CD4-positive, alpha-beta memory T cell (primary cell): ENCODE results near the gene SOD2. TPM values are rescaled to one million over a fixed set of nuclear protein-coding genes. Genes with fewer than 3 reads are reported as not detected.
A peak's percentile ranks its signal among the peaks of the same experiment; 100 is the strongest.

Experiments used
- CTCF ChIA-PET: fragments of 350-600 bp; sonication (Branson Sonifier 250); formaldehyde crosslinking; loops from one replicate; lab custom pipeline; 2021; ENCODE audit warnings: inconsistent platforms; ENCODE audit not compliant: partially characterized antibody; lab: Charles Lee
- POLR2A ChIA-PET: fragments of 350-600 bp; sonication (Branson Sonifier 250); formaldehyde crosslinking; loops from one replicate; lab custom pipeline; 2021; ENCODE audit not compliant: partially characterized antibody; lab: Charles Lee
- DNase-seq, 5 donors: peaks; one replicate each; pipeline versions ENCODE4 v3.0.0 to v3.0.0-alpha.2; 2020 to 2022; ENCODE audit warnings: mixed read lengths in 1 of 5
- H3K27ac ChIP-seq: one replicate; pipeline ENCODE4 v1.7.0; 2013; ENCODE audit warnings: low read depth, low read length
- H3K27me3 ChIP-seq: 2 replicates; pipeline ENCODE4 v1.7.0; 2013; ENCODE audit warnings: mild to moderate bottlenecking, low read length, moderate library complexity; ENCODE audit not compliant: insufficient read depth
- H3K36me3 ChIP-seq: 2 replicates; pipeline ENCODE4 v1.7.0; 2013; ENCODE audit warnings: mild to moderate bottlenecking, low read length, moderate library complexity; ENCODE audit not compliant: insufficient read depth
- H3K4me1 ChIP-seq: 2 replicates; pipeline ENCODE4 v1.7.0; 2013; ENCODE audit warnings: mild to moderate bottlenecking, low read length, moderate library complexity; ENCODE audit not compliant: insufficient read depth
- H3K4me3 ChIP-seq, 2 donors: one replicate each; pipeline ENCODE4 v1.7.0; 2013; ENCODE audit warnings: low read length in 2 of 2, mild to moderate bottlenecking in 1 of 2
- H3K9me3 ChIP-seq, 2 donors: one replicate each; pipeline ENCODE4 v1.7.0; 2013; ENCODE audit warnings: low read length in 2 of 2, control low read depth in 1 of 2; ENCODE audit not compliant: control insufficient read depth in 1 of 2
- H3K27ac Mint-ChIP-seq, 7 donors: one replicate each; pipeline ENCODE4 v1.8.0; 2020 to 2021; ENCODE audit warnings: mixed read lengths in 7 of 7, mild to moderate bottlenecking in 6 of 7, inconsistent platforms in 3 of 7, moderate library complexity in 3 of 7
- H3K27me3 Mint-ChIP-seq, 2 donors: one replicate each; pipeline ENCODE4 v1.8.0; 2020 to 2021; ENCODE audit warnings: mixed read lengths in 2 of 2
- H3K36me3 Mint-ChIP-seq, 2 donors: one replicate each; pipeline ENCODE4 v1.8.0; 2020 to 2021; ENCODE audit warnings: mixed read lengths in 2 of 2, inconsistent platforms in 1 of 2, mild to moderate bottlenecking in 1 of 2
- H3K4me1 Mint-ChIP-seq, 4 donors: one replicate each; pipeline ENCODE4 v1.8.0; 2020 to 2021; ENCODE audit warnings: mixed read lengths in 4 of 4, mild to moderate bottlenecking in 1 of 4
- H3K4me3 Mint-ChIP-seq, 8 donors: one replicate each; pipeline ENCODE4 v1.8.0; 2020 to 2021; ENCODE audit warnings: mixed read lengths in 8 of 8, mild to moderate bottlenecking in 7 of 8, moderate library complexity in 6 of 8, inconsistent platforms in 3 of 8
- H3K9me3 Mint-ChIP-seq, 8 donors: one replicate each; pipeline ENCODE4 v1.8.0; 2020 to 2021; ENCODE audit warnings: mixed read lengths in 8 of 8, mild to moderate bottlenecking in 5 of 8, inconsistent platforms in 3 of 8, moderate library complexity in 1 of 8
- intact Hi-C: fragments of 100-400 bp; cut with micrococcal nuclease; formaldehyde crosslinking; loops from one replicate; pipeline ENCODE4 v1.15.1; 2023
- polyA plus RNA-seq, 2 donors: library from polyadenylated mRNA; unstranded; fragments of 300-500 nt; fragmentation: Illumina TruSeq; gene quantifications; one replicate each; pipeline ENCODE4 v1.2.3, GENCODE V29; 2021
- total RNA-seq, 2 experiments: library from RNA; stranded (reverse); gene quantifications; one replicate each; pipeline ENCODE4 v1.2.3, GENCODE V29; 2021

Gene SOD2
- total and polyA plus RNA-seq, 4 experiments from 2014 or later, result 121 to 161 (median 130) TPM

DNA sequence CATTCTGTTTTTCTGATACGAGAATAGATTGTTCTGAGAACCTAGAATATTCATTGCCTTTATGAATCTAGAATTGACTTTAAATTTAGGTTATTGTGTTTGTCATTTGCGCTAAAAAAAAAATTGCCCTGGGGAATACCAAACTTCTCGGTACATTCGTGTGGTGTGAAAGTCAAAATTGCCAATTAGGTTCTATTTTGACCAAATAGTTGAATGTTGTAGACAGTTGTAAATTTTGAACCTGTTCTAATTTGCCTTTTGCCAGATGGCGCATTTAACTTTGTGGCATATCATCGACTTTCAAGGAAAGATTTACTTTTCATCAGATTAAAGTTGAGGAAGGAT lies 37.3 kb upstream of the SOD2 start:
- peak overlapping the region in 7 of 8 donors; percentile 51 to 93 (median 59) for H3K4me3 Mint-ChIP-seq
- intact Hi-C loops, result no loop called here
- peaks cover 78% of the 10 kb centered on the region for H3K4me1 ChIP-seq
- no peak for DNase-seq
- POLR2A ChIA-PET, result interaction anchor here (0.6 to 8.3 kb wide), 4 partner anchors 30 to 59 kb away, joined by 3 to 240 read pairs (median 142); partner anchors contain the start of genes ACAT2, MRPL18, SOD2 and TCP1
- H3K27ac Mint-ChIP-seq, result peak overlapping the region in 2 of 7 donors; percentile 48 to 99
- no peak overlapping the region for H3K4me3 ChIP-seq
- H3K9me3 ChIP-seq, result no peaks in the 10 kb centered on the region
- peaks cover 3 to 31% of the 10 kb centered on the region in 2 donors for H3K36me3 Mint-ChIP-seq
- peaks cover 0 to 8% (median 0%) of the 10 kb centered on the region in 8 donors for H3K9me3 Mint-ChIP-seq
- peak overlapping the region; percentile 25 for H3K27ac ChIP-seq
- CTCF ChIA-PET, result interaction anchor here (0.7 to 2.5 kb wide), 4 partner anchors 10 to 133 kb away, joined by 3 to 13 read pairs (median 4); no protein-coding TSS in a partner anchor
- peaks cover 32 to 86% (median 62%) of the 10 kb centered on the region in 4 donors for H3K4me1 Mint-ChIP-seq
- no peaks in the 10 kb centered on the region for H3K27me3 ChIP-seq
- peaks cover 6% of the 10 kb centered on the region for H3K36me3 ChIP-seq
- no peaks in the 10 kb centered on the region for H3K27me3 Mint-ChIP-seq

DNA sequence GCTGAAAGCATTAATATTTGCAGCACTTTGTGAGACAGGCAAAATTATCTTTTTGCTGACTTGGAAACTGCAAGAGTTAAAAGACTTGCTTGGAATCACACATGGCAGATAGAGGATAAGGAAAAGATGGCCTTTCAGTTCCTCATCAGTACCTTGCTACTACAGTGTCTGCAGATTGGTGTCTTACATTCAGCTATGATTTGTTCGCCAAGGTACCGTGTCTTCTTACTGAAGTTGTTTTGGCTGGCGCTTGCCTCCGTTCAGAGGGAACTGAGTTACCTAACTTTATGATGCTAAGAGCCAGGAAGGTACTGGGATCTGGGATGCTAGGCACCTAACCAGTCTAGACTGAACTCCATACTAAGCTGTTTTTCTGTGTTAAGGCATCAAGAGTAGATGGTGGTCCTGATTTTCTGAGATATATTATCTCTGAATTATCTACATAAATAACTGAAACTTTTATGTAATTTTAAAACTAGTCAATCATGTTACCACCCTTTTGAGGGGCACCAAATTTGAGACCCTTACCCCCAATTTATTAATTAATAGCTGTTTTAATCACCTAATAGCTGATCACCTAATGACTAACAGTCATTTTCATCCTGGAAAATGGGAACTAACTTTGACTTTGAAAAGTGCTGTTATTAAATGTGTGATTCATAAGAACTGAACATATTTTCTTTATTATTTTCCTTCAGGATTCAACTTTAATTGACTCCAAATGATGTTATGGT lies 36.7 kb upstream of the SOD2 start:
- peaks cover 78% of the 10 kb centered on the region for H3K4me1 ChIP-seq
- peak overlapping the region; percentile 91 to 95 (median 92) for H3K4me3 Mint-ChIP-seq
- peaks cover 3 to 31% of the 10 kb centered on the region in 2 donors for H3K36me3 Mint-ChIP-seq
- peak overlapping the region in 6 of 7 donors; percentile 72 to 99 (median 88) for H3K27ac Mint-ChIP-seq
- no peak for DNase-seq
- peak overlapping the region in 1 of 2 donors; percentile 2 for H3K4me3 ChIP-seq
- peaks cover 32 to 84% (median 60%) of the 10 kb centered on the region in 4 donors for H3K4me1 Mint-ChIP-seq
- intact Hi-C loops, result no loop called here
- peaks cover 6% of the 10 kb centered on the region for H3K36me3 ChIP-seq
- H3K27me3 Mint-ChIP-seq, result no peaks in the 10 kb centered on the region
- CTCF ChIA-PET, result interaction anchor here (1.4 to 2.5 kb wide), 3 partner anchors 9 to 134 kb away, joined by 4 to 13 read pairs (median 4); no protein-coding TSS in a partner anchor
- peak overlapping the region; percentile 25 for H3K27ac ChIP-seq
- no peaks in the 10 kb centered on the region for H3K9me3 ChIP-seq
- H3K27me3 ChIP-seq, result no peaks in the 10 kb centered on the region
- peaks cover 0 to 8% (median 0%) of the 10 kb centered on the region in 8 donors for H3K9me3 Mint-ChIP-seq
- POLR2A ChIA-PET, result interaction anchor here (0.6 to 8.3 kb wide), 4 partner anchors 30 to 59 kb away, joined by 3 to 240 read pairs (median 142); partner anchors contain the start of genes ACAT2, MRPL18, SOD2 and TCP1

DNA sequence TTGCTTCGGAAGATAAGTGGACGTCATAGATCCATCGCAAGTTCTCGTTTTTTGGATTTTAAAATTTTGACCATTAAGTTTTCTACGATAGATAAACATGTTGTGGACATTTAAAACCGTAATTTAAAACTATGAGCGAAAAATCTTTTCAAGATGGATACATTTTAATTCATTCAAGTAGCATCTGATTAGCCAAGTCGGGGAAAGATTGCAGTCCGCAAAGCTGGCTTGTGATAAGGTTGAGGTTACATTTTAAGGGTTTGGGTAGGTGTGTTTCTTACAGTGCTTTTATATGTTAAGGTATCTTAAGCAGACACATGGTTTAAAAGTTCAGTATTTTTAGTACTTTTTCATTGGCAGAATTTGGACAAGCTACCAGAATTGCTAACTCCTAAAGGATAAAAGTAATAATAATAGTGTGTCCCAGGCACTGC lies 35.5 kb upstream of the SOD2 start:
- Mint-ChIP-seq H3K9me3 (peaks cover 0 to 8% (median 0%) of the 10 kb centered on the region in 8 donors), H3K36me3 (peaks cover 3 to 31% of the 10 kb centered on the region in 2 donors), H3K4me1 (peaks cover 34 to 73% (median 55%) of the 10 kb centered on the region in 4 donors), H3K27ac (peak overlapping the region; percentile 74 to 99 (median 95)), H3K27me3 (no peaks in the 10 kb centered on the region), H3K4me3 (peak overlapping the region; percentile 91 to 95 (median 92))
- ChIA-PET POLR2A (interaction anchor here (0.6 to 8.3 kb wide), 7 partner anchors 9 to 243 kb away, joined by 3 to 240 read pairs (median 4); partner anchors contain the start of genes ACAT2, MRPL18, SOD2 and TCP1), CTCF (interaction anchor here (1.1 to 3.2 kb wide), 3 partner anchors 8 to 38 kb away, joined by 3 to 30 read pairs (median 13); no protein-coding TSS in a partner anchor)
- no peaks in the 10 kb centered on the region for H3K27me3 ChIP-seq
- H3K4me1 ChIP-seq, result peaks cover 78% of the 10 kb centered on the region
- H3K4me3 ChIP-seq, result peak overlapping the region; percentile 31 to 48
- intact Hi-C loops, result no loop called here
- peaks cover 6% of the 10 kb centered on the region for H3K36me3 ChIP-seq
- H3K9me3 ChIP-seq, result no peaks in the 10 kb centered on the region
- H3K27ac ChIP-seq, result peak overlapping the region; percentile 97
- peak in 1 of 5 donors; percentile 11 for DNase-seq

DNA sequence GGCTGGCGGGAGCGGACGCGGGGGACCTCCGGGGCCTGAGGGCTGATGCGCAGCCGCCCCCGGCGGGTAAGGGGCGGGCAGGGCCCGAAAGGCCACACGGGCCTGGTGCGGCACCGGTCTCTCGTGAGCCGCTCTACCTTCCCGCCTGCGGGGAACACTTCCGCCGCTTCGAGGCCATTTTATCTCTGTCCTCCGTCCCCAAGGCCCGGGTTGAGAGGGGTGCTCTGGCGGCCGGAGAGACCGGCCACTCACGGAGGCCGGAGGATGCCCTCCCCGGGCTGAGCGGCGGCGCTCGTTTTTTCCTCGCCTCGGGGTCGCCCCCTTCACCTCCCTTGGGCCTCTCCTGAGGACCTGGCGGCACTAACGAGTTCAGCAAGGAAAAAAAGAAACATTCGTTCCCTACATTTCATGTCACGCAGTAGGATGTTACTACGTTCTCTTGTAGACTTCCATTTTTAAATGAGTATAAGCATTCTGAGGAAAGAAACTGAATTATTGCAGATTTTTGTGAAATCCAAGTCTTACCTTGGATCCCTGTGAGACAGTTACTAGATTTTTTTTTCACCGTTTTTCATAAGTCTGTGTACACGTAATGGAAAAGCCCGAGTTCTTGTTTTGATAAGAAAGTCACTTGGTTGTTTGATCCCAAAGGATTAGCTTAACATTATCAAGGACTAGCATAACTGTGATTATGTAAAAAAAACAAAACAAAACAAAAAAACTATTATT lies 34.8 kb upstream of the SOD2 start:
- peak overlapping the region; percentile 74 to 99 (median 95) for H3K27ac Mint-ChIP-seq
- H3K9me3 ChIP-seq, result no peaks in the 10 kb centered on the region
- H3K36me3 Mint-ChIP-seq, result peaks cover 8 to 35% of the 10 kb centered on the region in 2 donors
- ChIA-PET CTCF (interaction anchor here (1.1 to 3.2 kb wide), 2 partner anchors 29 to 37 kb away, joined by 3 to 30 read pairs; no protein-coding TSS in a partner anchor), POLR2A (interaction anchor here (1.0 to 8.3 kb wide), 13 partner anchors 7 to 792 kb away, joined by 3 to 240 read pairs (median 4); partner anchors contain the start of genes ACAT2, IGF2R, MRPL18 and SOD2)
- peak overlapping the region; percentile 91 to 95 (median 92) for H3K4me3 Mint-ChIP-seq
- peak overlapping the region; percentile 31 to 48 for H3K4me3 ChIP-seq
- peaks cover 6% of the 10 kb centered on the region for H3K36me3 ChIP-seq
- H3K4me1 ChIP-seq, result peaks cover 73% of the 10 kb centered on the region
- H3K27me3 ChIP-seq, result no peaks in the 10 kb centered on the region
- peak in 1 of 5 donors; percentile 67 for DNase-seq
- peaks cover 33 to 75% (median 56%) of the 10 kb centered on the region in 4 donors for H3K4me1 Mint-ChIP-seq
- H3K9me3 Mint-ChIP-seq, result peaks cover 0 to 10% (median 2%) of the 10 kb centered on the region in 8 donors
- peak overlapping the region; percentile 97 for H3K27ac ChIP-seq
- no peaks in the 10 kb centered on the region for H3K27me3 Mint-ChIP-seq
- intact Hi-C loops, result loop anchor here (1.0 kb wide), 4 partner anchors 34 to 240 kb away; partner anchors contain the start of genes ACAT2, SOD2 and TCP1

DNA sequence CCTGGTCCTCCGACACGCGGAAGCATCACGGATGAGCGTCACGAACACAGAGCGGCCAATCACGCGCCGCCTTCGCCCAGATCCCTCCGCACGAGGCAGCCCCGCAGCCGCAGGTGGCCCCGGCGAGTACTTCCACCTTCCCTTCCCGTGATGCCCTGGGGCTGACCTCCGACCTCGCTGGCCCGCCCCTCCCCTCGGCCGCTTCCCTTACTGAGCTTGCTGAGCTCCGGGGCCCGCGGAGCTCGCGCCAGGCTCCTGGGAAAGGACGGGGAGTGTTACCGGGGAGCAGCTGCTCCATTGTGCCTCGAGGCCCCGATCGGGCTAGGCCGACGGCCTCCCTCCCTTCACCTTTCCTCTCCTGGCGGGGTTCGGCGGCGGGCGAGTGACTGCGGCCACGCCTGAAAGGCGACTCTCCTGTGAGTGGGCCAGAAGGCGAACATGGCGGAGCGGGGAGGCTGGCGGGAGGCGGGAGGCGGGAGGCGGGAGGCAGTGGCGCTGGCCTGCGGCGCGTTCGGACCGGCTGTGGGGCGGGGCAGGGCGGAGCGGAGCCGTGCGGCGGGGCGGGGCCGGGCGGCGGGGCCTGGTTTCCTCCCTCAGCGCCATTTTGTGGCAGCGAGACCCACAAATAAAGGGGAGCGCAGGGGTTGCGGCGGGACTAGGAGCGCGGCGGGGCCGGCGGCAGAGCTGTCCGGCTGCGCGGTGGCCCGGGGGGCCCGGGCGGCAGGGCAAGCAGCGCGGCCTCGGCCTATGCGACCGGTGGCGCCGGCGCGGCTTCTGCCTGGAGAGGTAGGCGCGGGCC lies 34.1 kb upstream of the SOD2 start, which contains the start of gene WTAP:
TSS of gene WTAP (plus strand) at position 589 of the 799 bp plus-strand sequence. CDS start 8,760 bp downstream, outside the sequence.
- Histone ChIP-seq H3K27ac (peak within 1 kb of the TSS; percentile 97), H3K9me3 (no peaks in the 10 kb centered on the region), H3K36me3 (peaks cover 6% of the 10 kb centered on the region), H3K4me3 (peak within 1 kb of the TSS; percentile 39 to 78), H3K27me3 (no peaks in the 10 kb centered on the region), H3K4me1 (peaks cover 65% of the 10 kb centered on the region)
- peaks cover 30 to 74% (median 52%) of the 10 kb centered on the region in 4 donors for H3K4me1 Mint-ChIP-seq
- ChIA-PET POLR2A (interaction anchor here (0.7 to 8.3 kb wide), 22 partner anchors 8 to 793 kb away, joined by 3 to 240 read pairs (median 4); partner anchors contain the start of genes ACAT2, IGF2R, MRPL18 and SOD2), CTCF (interaction anchor here (0.6 to 3.2 kb wide), 8 partner anchors 11 to 729 kb away, joined by 3 to 30 read pairs (median 4); partner anchors contain the start of genes MRPL18 and TCP1)
- H3K27me3 Mint-ChIP-seq, result no peaks in the 10 kb centered on the region
- peaks cover 0 to 10% (median 2%) of the 10 kb centered on the region in 8 donors for H3K9me3 Mint-ChIP-seq
- peak; percentile 96 to 98 (median 97) for DNase-seq
- H3K27ac Mint-ChIP-seq, result peak within 1 kb of the TSS; percentile 99
- peaks cover 14 to 33% of the 10 kb centered on the region in 2 donors for H3K36me3 Mint-ChIP-seq
- peak within 1 kb of the TSS; percentile 91 to 96 (median 95) for H3K4me3 Mint-ChIP-seq
- intact Hi-C loops, result loop anchor here (1.0 kb wide), 4 partner anchors 34 to 241 kb away; partner anchors contain the start of genes ACAT2, SOD2 and TCP1
